Stimulated activated naive B cell treated with anti-CD40 and anti-IgM and Interleukin-4, amounts not matched to agents 10 μg/mL and 1 μg/mL and 100 μg/mL, for 72 hours (primary cell): ENCODE results near the gene GRB10.

Experiments used
- ATAC-seq, 2 donors: fragments of 150-1000 bp; cut with Tn5 transposase; replicated peaks; 2 replicates each; pipeline ENCODE4 v1.10.0; 2021; ENCODE audit warnings: moderate library complexity in 1 of 2
- DNase-seq: peaks from one replicate; pipeline ENCODE4 v3.0.0; 2021
- H3K27ac Mint-ChIP-seq: one replicate; pipeline ENCODE4 v1.8.0; 2022; ENCODE audit warnings: mild to moderate bottlenecking, mixed read lengths
- H3K27me3 Mint-ChIP-seq, 2 donors: one replicate each; pipeline ENCODE4 v1.8.0; 2022; ENCODE audit warnings: mixed read lengths in 2 of 2
- H3K36me3 Mint-ChIP-seq, 2 donors: one replicate each; pipeline ENCODE4 v1.8.0; 2022; ENCODE audit warnings: mixed read lengths in 2 of 2, mild to moderate bottlenecking in 1 of 2
- H3K4me1 Mint-ChIP-seq, 2 donors: one replicate each; pipeline ENCODE4 v1.8.0; 2022; ENCODE audit warnings: mixed read lengths in 2 of 2, mild to moderate bottlenecking in 1 of 2
- H3K4me3 Mint-ChIP-seq, 2 donors: one replicate each; pipeline ENCODE4 v1.8.0; 2022; ENCODE audit warnings: mild to moderate bottlenecking in 2 of 2, mixed read lengths in 2 of 2, moderate library complexity in 1 of 2
- H3K9me3 Mint-ChIP-seq, 2 donors: one replicate each; pipeline ENCODE4 v1.8.0; 2022; ENCODE audit warnings: mixed read lengths in 2 of 2, mild to moderate bottlenecking in 1 of 2

The GRB10 gene

GRCh38 chr7:50652400-50653125, 130.1 kb downstream of the GRB10 start:
- H3K9me3 Mint-ChIP-seq, result no peaks in the 10 kb centered on the region
- DNase-seq, result no peak
- ATAC-seq, result no peak
- peaks cover 0 to 5% of the 10 kb centered on the region in 2 donors for H3K27me3 Mint-ChIP-seq
- no peaks in the 10 kb centered on the region for H3K36me3 Mint-ChIP-seq
- H3K27ac Mint-ChIP-seq, result no peak overlapping the region
- H3K4me1 Mint-ChIP-seq, result peaks cover 8 to 11% of the 10 kb centered on the region in 2 donors
- H3K4me3 Mint-ChIP-seq, result no peak overlapping the region

GRCh38 chr7:50651271-50651989, 131.3 kb downstream of the GRB10 start:
- H3K9me3 Mint-ChIP-seq, result no peaks in the 10 kb centered on the region
- no peak overlapping the region for H3K27ac Mint-ChIP-seq
- no peak overlapping the region for H3K4me3 Mint-ChIP-seq
- peaks cover 0 to 5% of the 10 kb centered on the region in 2 donors for H3K27me3 Mint-ChIP-seq
- peaks cover 0 to 6% of the 10 kb centered on the region in 2 donors for H3K4me1 Mint-ChIP-seq
- no peak for DNase-seq
- ATAC-seq, result peak; percentile 45 to 59
- no peaks in the 10 kb centered on the region for H3K36me3 Mint-ChIP-seq

- Mint-ChIP-seq H3K27ac (no peak overlapping the region), H3K9me3 (no peaks in the 10 kb centered on the region)
- no peak for ATAC-seq
Observed at GRCh38 chr7:50650057-50650664, 132.5 kb downstream of the GRB10 start.

DNA sequence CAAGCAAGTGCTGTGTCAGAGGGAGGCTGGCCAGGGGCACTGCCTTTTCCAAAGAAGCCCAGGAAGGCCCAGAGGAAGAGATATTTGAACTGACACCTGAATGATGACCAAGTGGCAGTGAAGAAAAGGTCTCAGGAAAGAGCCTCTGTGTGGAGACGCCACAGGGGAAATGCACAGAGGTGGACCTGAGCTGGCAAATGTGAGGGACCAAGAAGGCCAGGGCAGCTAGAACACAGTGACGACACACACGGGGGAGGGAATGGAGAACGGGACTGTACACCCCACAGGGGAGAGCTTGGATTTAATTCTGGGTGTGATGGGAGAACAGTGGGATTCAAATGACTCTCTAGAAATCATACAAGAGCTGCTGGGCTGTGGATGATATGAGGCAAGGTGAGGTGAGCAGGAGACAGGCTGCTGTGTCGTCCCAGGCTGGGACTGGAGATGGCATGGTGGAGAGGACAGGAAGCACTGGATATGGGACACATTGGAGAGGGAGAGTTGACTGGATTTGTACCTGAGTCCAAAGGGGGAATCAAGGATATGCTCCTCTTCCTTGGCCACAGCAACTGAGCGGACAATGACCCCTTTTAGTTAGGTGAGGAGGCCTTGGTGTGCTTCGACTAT, 133.3 kb downstream of the GRB10 start:
- Mint-ChIP-seq H3K4me1 (peaks cover 0 to 4% of the 10 kb centered on the region in 2 donors), H3K4me3 (no peak overlapping the region), H3K27me3 (peaks cover 0 to 5% of the 10 kb centered on the region in 2 donors), H3K27ac (peak overlapping the region; percentile 39), H3K9me3 (no peaks in the 10 kb centered on the region), H3K36me3 (no peaks in the 10 kb centered on the region)
- no peak for DNase-seq
- ATAC-seq, result no peak

More at GRCh38 chr7:50650057-50650664, 132.5 kb downstream of the GRB10 start:
- Mint-ChIP-seq H3K4me1 (peaks cover 0 to 4% of the 10 kb centered on the region in 2 donors), H3K36me3 (no peaks in the 10 kb centered on the region), H3K4me3 (no peak overlapping the region), H3K27me3 (peaks cover 0 to 5% of the 10 kb centered on the region in 2 donors)
- no peak for DNase-seq

- no peaks in the 10 kb centered on the region for H3K9me3 Mint-ChIP-seq
Observed at GRCh38 chr7:50648570-50649169, 134.0 kb downstream of the GRB10 start.

DNA sequence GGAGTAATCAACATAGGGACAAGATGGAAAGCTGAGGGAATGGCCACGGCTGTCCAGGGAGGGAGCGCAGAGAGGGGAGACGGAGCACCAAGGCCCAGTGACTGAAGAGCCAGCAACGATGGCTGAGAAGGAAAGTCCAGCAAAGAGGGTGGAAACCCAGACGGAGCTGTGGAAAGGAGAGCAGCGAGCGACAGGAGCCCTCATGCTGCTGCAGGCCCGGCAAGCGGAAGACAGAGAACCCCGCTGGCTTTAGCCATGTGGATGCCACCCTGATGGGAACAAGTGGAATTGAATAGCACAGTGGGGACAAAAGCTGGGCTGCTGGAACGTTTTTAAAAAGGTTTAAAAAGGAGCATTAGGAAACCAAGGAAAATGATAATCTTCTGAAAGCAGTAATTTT, 134.6 kb downstream of the GRB10 start:
- Mint-ChIP-seq H3K27me3 (peaks cover 0 to 5% of the 10 kb centered on the region in 2 donors), H3K9me3 (no peaks in the 10 kb centered on the region), H3K36me3 (no peaks in the 10 kb centered on the region), H3K27ac (no peak overlapping the region), H3K4me1 (peaks cover 0 to 4% of the 10 kb centered on the region in 2 donors), H3K4me3 (no peak overlapping the region)
- DNase-seq, result no peak
- no peak for ATAC-seq

More at GRCh38 chr7:50648570-50649169, 134.0 kb downstream of the GRB10 start:
- Mint-ChIP-seq H3K36me3 (no peaks in the 10 kb centered on the region), H3K27ac (no peak overlapping the region), H3K4me1 (peaks cover 0 to 4% of the 10 kb centered on the region in 2 donors), H3K27me3 (peaks cover 0 to 5% of the 10 kb centered on the region in 2 donors), H3K4me3 (no peak overlapping the region)
- ATAC-seq (peak in 1 of 2 donors; percentile 37), DNase-seq (no peak)

DNA sequence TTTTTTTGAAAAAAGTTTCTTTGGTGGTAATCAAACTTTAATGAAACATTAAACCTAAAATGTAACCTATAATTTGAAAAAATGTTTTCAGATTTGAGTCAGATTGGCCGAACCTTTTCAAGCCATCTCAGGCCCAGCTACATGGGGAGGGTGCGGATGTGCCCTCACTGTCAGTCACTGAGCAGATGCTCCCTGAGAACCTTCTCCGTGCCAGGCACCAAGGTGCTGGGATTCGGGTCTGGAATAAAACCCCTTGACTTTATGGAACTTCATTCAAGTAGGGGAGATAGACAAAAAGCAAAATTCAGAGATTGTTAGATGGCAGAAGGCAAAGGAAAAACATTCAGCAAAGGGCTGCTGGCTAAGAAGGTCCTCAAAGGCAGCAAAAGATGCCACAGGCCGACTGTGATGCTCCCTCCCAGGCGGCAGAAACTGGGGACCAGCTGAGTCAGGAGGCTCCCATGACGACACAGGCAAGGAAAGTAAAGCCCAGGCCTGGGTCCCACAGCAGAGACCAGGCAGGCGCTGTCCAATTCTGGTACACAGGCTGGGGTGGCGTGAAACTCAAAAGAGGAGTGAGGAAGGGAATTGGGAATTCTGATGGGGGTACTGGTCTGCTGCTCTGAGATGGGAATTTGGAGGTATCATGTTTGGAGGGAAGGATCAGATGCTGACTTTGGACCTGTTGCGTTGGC, 135.3 kb downstream of the GRB10 start:
- H3K9me3 Mint-ChIP-seq, result no peaks in the 10 kb centered on the region
- DNase-seq (no peak), ATAC-seq (no peak)
- no peaks in the 10 kb centered on the region for H3K36me3 Mint-ChIP-seq
- peaks cover 0 to 4% of the 10 kb centered on the region in 2 donors for H3K4me1 Mint-ChIP-seq
- H3K4me3 Mint-ChIP-seq, result no peak overlapping the region
- no peak overlapping the region for H3K27ac Mint-ChIP-seq
- peaks cover 0 to 5% of the 10 kb centered on the region in 2 donors for H3K27me3 Mint-ChIP-seq

- H3K9me3 Mint-ChIP-seq, result no peaks in the 10 kb centered on the region
- H3K36me3 Mint-ChIP-seq, result no peaks in the 10 kb centered on the region
- H3K4me1 Mint-ChIP-seq, result peaks cover 0 to 2% of the 10 kb centered on the region in 2 donors
- no peak overlapping the region for H3K4me3 Mint-ChIP-seq
- no peak for DNase-seq
- no peak for ATAC-seq
- H3K27ac Mint-ChIP-seq, result no peak overlapping the region
- H3K27me3 Mint-ChIP-seq, result peaks cover 0 to 5% of the 10 kb centered on the region in 2 donors
Observed at GRCh38 chr7:50646069-50646468, 136.6 kb downstream of the GRB10 start.

- Mint-ChIP-seq H3K27ac (no peak overlapping the region), H3K4me3 (no peak overlapping the region), H3K27me3 (peaks cover 0 to 5% of the 10 kb centered on the region in 2 donors), H3K36me3 (no peaks in the 10 kb centered on the region), H3K4me1 (peaks cover 0 to 2% of the 10 kb centered on the region in 2 donors), H3K9me3 (no peaks in the 10 kb centered on the region)
- ATAC-seq (no peak), DNase-seq (no peak)
Observed at GRCh38 chr7:50645186-50645585, 137.5 kb downstream of the GRB10 start.

DNA sequence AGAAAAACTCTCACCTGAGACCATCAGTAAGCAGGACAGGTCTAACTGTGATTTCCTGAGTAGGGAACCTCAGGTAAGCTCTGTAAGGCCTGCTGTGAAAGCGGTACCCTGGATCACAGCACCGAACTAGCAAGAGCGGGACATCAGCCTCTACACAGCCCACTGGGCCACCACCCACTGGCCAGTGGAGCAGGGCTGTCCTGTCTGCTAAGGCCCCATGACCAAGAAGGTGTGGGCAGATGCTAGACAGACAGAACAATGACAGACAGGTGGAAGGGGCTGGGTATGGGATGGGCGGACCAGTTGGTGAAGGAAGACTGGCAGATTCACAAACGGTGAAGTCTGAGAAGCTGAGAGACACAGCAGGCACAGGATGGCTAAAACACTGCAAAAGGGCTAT, 138.1 kb downstream of the GRB10 start:
- no peak for DNase-seq
- Mint-ChIP-seq H3K36me3 (no peaks in the 10 kb centered on the region), H3K27me3 (peaks cover 0 to 5% of the 10 kb centered on the region in 2 donors)

GRCh38 chr7:50644114-50644513, 138.6 kb downstream of the GRB10 start:
- no peaks in the 10 kb centered on the region for H3K36me3 Mint-ChIP-seq
- H3K27ac Mint-ChIP-seq, result no peak overlapping the region
- peaks cover 0 to 2% of the 10 kb centered on the region in 2 donors for H3K4me1 Mint-ChIP-seq
- H3K27me3 Mint-ChIP-seq, result peaks cover 0 to under 1% of the 10 kb centered on the region in 2 donors
- DNase-seq (no peak), ATAC-seq (no peak)
- no peak overlapping the region for H3K4me3 Mint-ChIP-seq
- H3K9me3 Mint-ChIP-seq, result no peaks in the 10 kb centered on the region

More for the DNA sequence above, 138.1 kb downstream of the GRB10 start:
- Mint-ChIP-seq H3K4me3 (no peak overlapping the region), H3K9me3 (no peaks in the 10 kb centered on the region), H3K27ac (no peak overlapping the region), H3K4me1 (peaks cover 0 to 2% of the 10 kb centered on the region in 2 donors)
- ATAC-seq, result peak in 1 of 2 donors; percentile 23

GRCh38 chr7:50641442-50642405, 141.0 kb downstream of the GRB10 start:
- H3K9me3 Mint-ChIP-seq, result peaks cover 0 to 2% of the 10 kb centered on the region in 2 donors
- H3K27ac Mint-ChIP-seq, result peak overlapping the region; percentile 37
- H3K4me3 Mint-ChIP-seq, result no peak overlapping the region
- H3K4me1 Mint-ChIP-seq, result peaks cover 0 to 2% of the 10 kb centered on the region in 2 donors
- no peak for ATAC-seq
- DNase-seq, result no peak
- peaks cover 0 to 6% of the 10 kb centered on the region in 2 donors for H3K27me3 Mint-ChIP-seq
- H3K36me3 Mint-ChIP-seq, result no peaks in the 10 kb centered on the region
